Stimulated activated CD8-positive, alpha-beta memory T cell treated with anti-CD3 and anti-CD28 coated beads, Interleukin-7, amount 100 ng/mL, for 24 hours (primary cell): Measurements from ENCODE around the gene LENG9.
A peak's percentile ranks its signal among the peaks of the same experiment; 100 is the strongest.
"Not testable (repeated sequence)": the region's sequence is repeated elsewhere in the genome, so short reads cannot be mapped to it uniquely, and the experiment has no call there.

Experiments
- DNase-seq: peaks from one replicate; pipeline ENCODE4 v3.0.0-alpha.2; 2020; ENCODE audit warnings: low read depth

The LENG9 gene

GRCh38 chr19:54463531-54464043, at the start of gene LENG9:
LENG9 (minus strand) TSS chr19:54463778; CDS start chr19:54463526, 252 bp downstream.
- peak; percentile 89 for DNase-seq

DNA sequence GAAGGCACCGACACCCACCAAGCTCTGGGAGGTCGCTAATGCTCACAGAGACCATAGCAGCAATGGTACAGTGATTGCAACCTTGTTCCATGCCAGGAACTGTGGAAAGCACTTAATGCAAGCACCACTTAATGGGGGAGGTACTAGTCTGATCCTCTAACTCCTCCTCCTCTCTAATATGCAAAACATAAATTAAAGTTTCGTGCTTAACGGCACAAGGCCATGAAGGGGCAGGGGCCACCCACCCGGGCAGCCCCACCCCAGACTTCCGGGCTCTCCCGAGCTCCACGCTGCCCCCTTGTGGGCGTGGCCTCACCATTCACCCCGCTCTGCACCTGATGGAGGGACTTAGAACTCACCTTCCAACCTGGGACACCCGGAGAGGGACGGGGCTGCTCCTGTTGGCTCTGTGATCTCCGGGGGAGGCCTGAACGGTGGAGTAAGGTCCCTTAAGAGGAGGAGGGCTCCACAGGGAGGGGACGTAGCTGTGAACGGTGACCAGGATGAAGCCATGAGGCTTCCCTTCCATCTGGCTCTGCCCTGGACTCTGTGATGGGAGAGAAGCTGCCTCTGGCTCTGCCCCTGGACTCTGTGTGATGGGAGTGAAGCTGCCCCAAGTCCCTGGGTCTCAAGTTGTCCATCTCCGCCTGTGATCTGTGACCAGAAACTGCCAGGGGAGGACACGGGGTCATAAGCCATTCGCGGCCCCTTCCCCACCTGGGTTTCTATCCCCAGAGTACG, 45.8 kb upstream of the LENG9 start:
- DNase-seq, result not testable (repeated sequence)

DNA sequence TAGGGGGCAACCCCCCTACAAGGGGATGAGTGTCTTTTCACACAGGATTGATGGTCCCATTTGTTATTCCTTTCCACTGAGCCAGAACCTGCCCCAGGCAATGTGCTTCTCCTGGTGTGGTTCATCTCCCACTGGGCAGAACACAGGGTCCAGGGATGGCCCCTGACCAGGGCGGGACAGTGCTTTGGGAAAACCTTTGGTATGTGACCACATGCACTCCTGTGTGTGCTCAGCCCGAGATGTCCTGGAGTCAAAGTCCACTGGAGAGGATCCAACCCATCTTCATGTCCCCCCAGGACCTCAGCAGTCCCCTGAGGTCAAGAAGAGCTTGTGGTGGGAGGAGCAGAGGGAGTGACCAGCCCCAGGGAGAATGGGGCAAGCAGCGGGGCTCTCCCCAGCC, 44.9 kb upstream of the LENG9 start:
- not testable (repeated sequence) for DNase-seq

DNA sequence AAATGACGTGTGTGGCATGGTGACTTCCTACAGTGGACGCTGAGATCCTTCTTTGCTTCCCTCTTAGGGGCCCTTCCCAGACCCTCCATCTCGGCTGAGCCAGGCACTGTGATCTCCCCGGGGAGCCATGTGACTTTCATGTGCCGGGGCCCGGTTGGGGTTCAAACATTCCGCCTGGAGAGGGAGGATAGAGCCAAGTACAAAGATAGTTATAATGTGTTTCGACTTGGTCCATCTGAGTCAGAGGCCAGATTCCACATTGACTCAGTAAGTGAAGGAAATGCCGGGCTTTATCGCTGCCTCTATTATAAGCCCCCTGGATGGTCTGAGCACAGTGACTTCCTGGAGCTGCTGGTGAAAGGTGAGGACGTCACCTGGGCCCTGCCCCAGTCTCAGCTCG, 44.2 kb upstream of the LENG9 start:
- no peak for DNase-seq

GRCh38 chr19:54507038-54507717, 43.6 kb upstream of the LENG9 start:
- not testable (repeated sequence) for DNase-seq

- no peak for DNase-seq
Observed at GRCh38 chr19:54506079-54506478, 42.5 kb upstream of the LENG9 start.

GRCh38 chr19:54505542-54505941, 42.0 kb upstream of the LENG9 start:
- DNase-seq, result not testable (repeated sequence)

- no peak for DNase-seq
Observed at GRCh38 chr19:54502518-54503048, 39.0 kb upstream of the LENG9 start, which contains the start of gene LAIR2. LAIR2 (plus strand) TSS chr19:54502831; CDS start chr19:54502919, 88 bp downstream.

- not testable (repeated sequence) for DNase-seq
Observed at GRCh38 chr19:54498451-54498772, 34.8 kb upstream of the LENG9 start.

DNA sequence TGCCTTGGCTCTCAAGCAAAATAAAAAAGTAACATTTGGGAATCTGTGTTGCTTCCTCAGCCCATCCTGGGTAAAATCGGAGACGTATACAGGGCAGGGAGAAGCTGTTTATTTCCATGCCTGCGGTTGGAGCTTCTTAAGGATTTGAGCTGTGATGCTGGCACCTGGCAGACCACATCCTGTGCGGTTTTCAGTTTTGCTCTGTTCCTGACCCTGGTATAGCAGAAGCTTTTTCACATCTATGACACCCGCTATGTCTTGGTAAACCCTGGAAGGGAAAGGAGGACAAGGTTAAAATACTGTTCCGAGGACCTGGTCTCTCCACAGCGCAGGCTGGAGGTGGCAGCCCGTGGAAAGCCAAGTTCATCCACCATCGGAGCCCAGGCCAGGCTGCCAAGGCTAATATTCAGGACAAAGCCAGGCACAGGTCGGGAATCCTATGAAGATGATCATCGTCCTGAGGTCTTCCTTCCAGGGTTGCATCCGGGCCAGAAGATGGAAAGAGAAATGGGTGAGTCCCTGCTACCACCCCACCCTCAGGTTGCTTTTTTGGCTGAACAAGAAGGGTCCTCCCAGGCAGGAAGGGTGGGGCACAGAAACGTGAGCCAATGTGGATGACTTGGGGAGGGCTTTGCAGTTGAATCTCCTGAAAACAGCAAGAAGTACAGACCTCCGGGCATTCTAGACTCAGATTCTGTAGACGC, 34.3 kb upstream of the LENG9 start:
- DNase-seq, result not testable (repeated sequence)

- DNase-seq, result not testable (repeated sequence)
Observed at GRCh38 chr19:54495284-54495683, 31.7 kb upstream of the LENG9 start.

DNA sequence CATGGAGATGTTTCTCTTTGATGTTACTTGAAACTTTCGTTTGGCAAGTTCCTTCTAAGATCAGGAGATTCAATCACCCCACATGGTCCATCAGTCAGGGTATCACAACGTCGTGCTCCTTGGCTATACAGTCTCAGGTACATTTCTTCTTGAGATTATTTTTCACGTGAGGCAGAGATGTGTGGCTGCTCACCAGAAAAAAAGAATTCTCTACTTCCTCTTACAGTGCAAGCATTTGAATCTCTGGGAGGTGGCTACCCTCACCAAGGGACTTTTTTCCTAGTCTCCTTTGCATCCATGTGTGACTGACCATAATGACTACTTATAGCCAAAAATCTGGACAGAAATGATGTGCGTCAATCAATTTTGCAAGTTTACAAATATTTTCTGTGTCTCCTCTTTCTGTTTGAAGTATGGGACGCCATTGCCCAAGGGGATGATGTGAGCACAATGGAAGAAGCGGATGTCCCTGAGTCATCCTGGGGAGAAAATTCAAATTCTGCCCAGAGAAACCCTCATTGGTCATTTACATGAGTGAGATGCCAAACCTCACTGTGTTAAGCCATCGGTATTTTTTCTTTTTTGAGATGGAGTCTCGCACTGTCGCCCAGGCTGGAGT, 30.5 kb upstream of the LENG9 start:
- DNase-seq, result no peak

DNA sequence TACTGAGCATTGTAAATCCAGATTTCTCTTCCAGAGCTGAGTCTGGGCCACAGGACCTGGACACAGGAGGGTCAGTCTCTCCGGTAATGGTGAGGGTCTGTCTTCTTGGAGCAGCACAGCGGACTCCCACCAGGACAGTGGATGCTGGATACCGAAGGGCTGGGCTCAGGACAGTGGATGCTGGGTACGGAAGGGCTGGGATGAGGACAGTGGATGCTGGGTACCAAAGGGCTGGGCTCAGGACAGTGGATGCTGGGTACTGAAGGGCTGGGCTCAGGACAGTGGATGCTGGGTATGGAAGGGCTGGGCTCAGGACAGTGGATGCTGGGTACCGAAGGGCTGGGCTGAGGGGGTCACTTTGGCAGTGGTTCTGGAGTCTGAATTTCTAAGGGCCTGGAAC, 29.5 kb upstream of the LENG9 start:
- not testable (repeated sequence) for DNase-seq

DNA sequence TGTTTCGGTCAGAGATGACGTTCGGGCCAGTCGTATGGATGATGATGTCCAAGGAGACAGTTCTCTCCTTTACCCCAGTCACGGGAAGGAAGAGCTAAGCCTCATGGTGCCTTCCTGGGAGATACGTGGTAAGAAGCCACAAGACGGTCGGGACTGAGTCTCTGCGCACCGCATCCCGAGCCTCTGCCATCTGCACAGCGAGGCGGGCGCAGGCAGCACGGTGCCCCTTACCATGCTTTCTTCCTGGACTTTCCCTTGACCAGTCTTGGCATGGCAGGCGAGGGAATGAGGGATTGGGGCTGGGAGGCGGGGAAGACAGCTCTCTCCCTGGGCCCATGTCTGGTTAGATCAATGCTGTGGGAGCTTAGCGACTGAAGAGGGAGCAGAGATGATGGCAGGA, 29.0 kb upstream of the LENG9 start:
- DNase-seq, result no peak

DNA sequence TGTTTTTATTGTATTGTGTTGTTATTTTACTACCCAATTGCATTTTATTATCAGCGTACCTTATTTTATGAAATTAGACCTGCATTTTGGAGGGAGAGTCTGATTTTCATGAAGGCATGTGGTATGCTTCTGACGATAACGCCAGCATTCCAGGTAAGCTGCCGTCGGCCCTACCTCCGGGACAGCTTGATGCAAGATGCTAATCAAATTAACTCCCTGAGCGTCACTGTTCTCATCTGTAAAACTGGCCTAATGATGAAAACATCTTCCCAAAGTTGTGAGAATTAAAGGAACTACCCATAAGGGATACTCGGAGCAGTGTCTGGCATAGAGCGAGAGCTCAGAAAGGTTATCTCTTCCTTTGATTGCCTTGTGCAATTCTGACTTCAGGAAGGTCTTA, 26.2 kb upstream of the LENG9 start:
- DNase-seq, result no peak

DNA sequence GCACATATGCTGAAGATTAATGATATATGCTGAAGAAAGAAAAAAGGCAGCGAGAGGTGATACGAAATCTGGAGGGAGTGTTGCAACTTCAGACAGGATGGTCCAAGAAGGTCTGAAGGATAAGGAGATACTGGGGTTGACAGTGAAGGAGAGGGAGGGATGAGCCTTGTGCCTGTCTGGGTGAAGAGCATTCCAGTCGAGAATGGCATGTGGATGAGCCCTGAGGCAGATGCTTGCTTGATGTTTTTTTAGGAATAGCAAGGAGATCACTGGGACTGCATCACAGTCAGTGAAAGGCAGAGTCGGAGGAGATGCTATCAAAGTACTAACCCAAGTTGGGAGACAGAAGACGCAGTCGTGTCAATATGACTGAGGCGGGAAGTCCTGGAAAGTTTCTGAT, 25.8 kb upstream of the LENG9 start:
- DNase-seq, result no peak

DNA sequence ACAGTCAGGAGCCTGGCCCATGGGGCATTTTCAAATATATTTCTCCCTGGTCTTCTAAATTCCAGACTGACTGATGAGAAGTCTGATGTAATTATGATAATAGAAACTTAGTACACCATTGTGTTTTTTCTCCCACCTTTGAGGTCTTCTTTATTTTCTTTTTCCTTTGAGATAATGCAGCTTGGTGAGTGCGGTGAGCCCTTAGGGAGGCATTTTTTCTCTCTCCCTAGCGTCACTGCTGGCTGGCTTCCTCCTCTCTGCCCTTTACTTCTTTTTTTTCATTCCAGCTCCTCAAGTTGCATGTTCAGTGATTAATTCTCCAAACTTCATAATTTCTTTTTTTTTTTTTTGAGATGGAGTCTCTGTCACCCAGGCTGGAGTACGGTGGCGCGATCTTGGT, 22.3 kb upstream of the LENG9 start:
- no peak for DNase-seq

DNA sequence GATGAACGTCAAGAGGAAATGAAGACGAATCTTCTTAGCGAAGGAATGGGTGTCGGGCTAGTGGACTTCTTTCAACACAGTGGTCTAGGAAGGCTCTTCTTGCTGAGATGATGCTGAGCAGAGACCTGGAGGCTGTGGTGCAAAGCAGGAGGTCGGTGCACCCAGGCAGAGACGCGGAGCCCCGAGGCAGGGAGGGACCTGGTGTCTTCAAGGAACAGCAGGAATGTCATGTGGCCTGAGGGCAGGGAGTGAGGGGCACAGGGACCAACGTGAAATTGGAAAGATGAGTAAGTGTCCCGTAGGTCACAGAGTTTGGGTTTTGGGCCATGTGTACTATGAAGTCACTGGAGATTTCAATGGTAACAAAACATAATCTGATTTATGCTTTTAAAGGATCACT, 20.9 kb upstream of the LENG9 start:
- no peak for DNase-seq

DNA sequence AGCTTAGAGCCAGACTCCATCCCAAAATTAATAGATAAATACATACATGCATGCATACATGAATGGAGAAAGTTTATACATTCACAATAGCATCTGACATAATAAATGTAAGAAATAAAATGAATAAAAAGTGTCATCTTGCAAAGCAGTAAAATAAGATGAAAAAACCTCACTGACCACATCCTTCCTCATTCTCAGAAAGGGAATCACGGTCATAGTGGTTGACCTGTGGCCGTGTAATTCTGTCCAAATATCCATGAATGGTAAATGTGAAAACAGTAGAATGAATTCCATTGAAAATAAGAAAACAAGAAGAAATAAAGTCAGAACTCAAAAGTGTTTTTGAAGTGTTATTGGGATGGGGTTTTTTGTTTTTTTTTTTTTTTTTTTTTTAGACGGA, 19.3 kb upstream of the LENG9 start:
- no peak for DNase-seq

- DNase-seq, result no peak
Observed at GRCh38 chr19:54481326-54481930, 17.9 kb upstream of the LENG9 start.

DNA sequence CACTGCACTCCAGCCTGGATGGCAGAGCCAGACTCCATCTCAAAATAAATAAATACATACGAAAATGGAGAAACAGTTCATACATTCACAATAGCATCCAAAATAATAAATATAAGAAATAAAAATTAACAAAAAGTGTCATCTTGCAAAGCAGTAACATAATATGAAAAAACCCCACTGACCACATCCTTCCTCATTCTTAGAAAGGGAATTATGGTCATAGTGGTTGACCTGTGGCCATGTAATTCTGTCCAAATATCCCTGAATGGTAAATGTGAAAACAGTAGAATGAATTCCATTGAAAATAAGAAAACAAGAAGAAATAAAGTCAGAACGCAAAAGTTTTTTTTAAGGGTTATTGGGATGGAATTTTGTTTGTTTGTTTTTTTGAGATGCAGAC, 16.5 kb upstream of the LENG9 start:
- no peak for DNase-seq
